CD4-positive, alpha-beta T cell treated with Interleukin-4 for 1 hour (primary cell): ENCODE data around the gene P2RY14.
A peak's percentile ranks its signal among the peaks of the same experiment; 100 is the strongest.

ENCODE experiments used
- DNase-seq, 2 donors: peaks; one replicate each; pipeline ENCODE4 v3.0.0-alpha.2; 2020 to 2022

The P2RY14 gene

GRCh38 chr3:151300539-151300938 is 22.2 kb upstream of the P2RY14 start:
- no peak for DNase-seq

GRCh38 chr3:151299006-151299405 is 20.7 kb upstream of the P2RY14 start:
- DNase-seq, result no peak

GRCh38 chr3:151297429-151297828 is 19.1 kb upstream of the P2RY14 start:
- DNase-seq, result no peak

- no peak for DNase-seq
Observed at GRCh38 chr3:151296226-151296625, 17.9 kb upstream of the P2RY14 start.

- no peak for DNase-seq
Observed at GRCh38 chr3:151293127-151293526, 14.8 kb upstream of the P2RY14 start.

GRCh38 chr3:151290673-151291072 is 12.3 kb upstream of the P2RY14 start:
- no peak for DNase-seq

GRCh38 chr3:151289445-151289844 is 11.1 kb upstream of the P2RY14 start:
- DNase-seq, result no peak

- DNase-seq, result no peak
Observed at GRCh38 chr3:151285940-151286339, 7.6 kb upstream of the P2RY14 start.

- peak in 1 of 2 donors; percentile 21 for DNase-seq
Observed at GRCh38 chr3:151283907-151284461, 5.6 kb upstream of the P2RY14 start.

- DNase-seq, result no peak
Observed at GRCh38 chr3:151283387-151283786, 5.0 kb upstream of the P2RY14 start.

- DNase-seq, result peak in 1 of 2 donors; percentile 76
Observed at GRCh38 chr3:151282921-151283320, 4.6 kb upstream of the P2RY14 start.

- no peak for DNase-seq
Observed at GRCh38 chr3:151281671-151282324, 3.5 kb upstream of the P2RY14 start.

GRCh38 chr3:151276687-151277042 is 1.7 kb downstream of the P2RY14 start:
- peak; percentile 68 to 76 for DNase-seq

GRCh38 chr3:151276038-151276686 is 2.2 kb downstream of the P2RY14 start:
- peak in 1 of 2 donors; percentile 23 for DNase-seq

- DNase-seq, result peak in 1 of 2 donors; percentile 34
Observed at GRCh38 chr3:151275091-151275490, 3.3 kb downstream of the P2RY14 start.

- no peak for DNase-seq
Observed at GRCh38 chr3:151269631-151270030, 8.7 kb downstream of the P2RY14 start.

- peak; percentile 21 to 42 for DNase-seq
Observed at GRCh38 chr3:151268267-151269235, 9.8 kb downstream of the P2RY14 start.

GRCh38 chr3:151267066-151267465 is 11.3 kb downstream of the P2RY14 start:
- no peak for DNase-seq

- peak; percentile 42 to 90 for DNase-seq
Observed at GRCh38 chr3:151265866-151266265, 12.5 kb downstream of the P2RY14 start.

- no peak for DNase-seq
Observed at GRCh38 chr3:151265166-151265565, 13.2 kb downstream of the P2RY14 start.

- no peak for DNase-seq
Observed at GRCh38 chr3:151264605-151265004, 13.7 kb downstream of the P2RY14 start.

GRCh38 chr3:151262871-151263525 is 15.3 kb downstream of the P2RY14 start:
- DNase-seq, result no peak

GRCh38 chr3:151259664-151260063 is 18.7 kb downstream of the P2RY14 start:
- DNase-seq, result no peak
